ENCODE data around the gene TNFAIP8L1. TPM values are rescaled to one million over a fixed set of nuclear protein-coding genes. Genes with fewer than 3 reads are reported as not detected.

TNFAIP8L1 gene
- total and polyA plus RNA-seq, 2 experiments from 2014 or later, result 5.1 to 18.1 TPM

GRCh38 chr19:4657835-4658234 is 18.5 kb downstream of the TNFAIP8L1 start:
- TF ChIP-seq CTCF (IDR thresholded peaks at IDR 0.05; ENCODE audit: low read depth, low read length), result no peak
- H3K36me3 ChIP-seq, result peaks cover 12% of the 10 kb centered on the region

GRCh38 chr19:4660181-4660791 is 21.0 kb downstream of the TNFAIP8L1 start:
- no peak overlapping the region for H3K27ac ChIP-seq
- H3K4me3 ChIP-seq, result no peak overlapping the region
- no peaks in the 10 kb centered on the region for H3K4me1 ChIP-seq (ENCODE audit: low read depth)
- H3K36me3 ChIP-seq, result peaks cover 12% of the 10 kb centered on the region
- peak; percentile 18 for TF ChIP-seq CTCF (IDR thresholded peaks at IDR 0.05; ENCODE audit: low read depth, low read length)
- DNase-seq (ENCODE audit: low read depth in 1 of 2, low spot score in 1 of 2), result peak in 1 of 2 donors; percentile 41
- H3K9me3 ChIP-seq (ENCODE audit: low read depth), result no peaks in the 10 kb centered on the region
- H3K27me3 ChIP-seq, result no peaks in the 10 kb centered on the region

More at GRCh38 chr19:4657835-4658234, 18.5 kb downstream of the TNFAIP8L1 start:
- H3K4me3 ChIP-seq, result no peak overlapping the region
- DNase-seq (ENCODE audit: low read depth in 1 of 2, low spot score in 1 of 2), result no peak
- H3K27ac ChIP-seq, result no peak overlapping the region
- peaks cover 6% of the 10 kb centered on the region for H3K4me1 ChIP-seq (ENCODE audit: low read depth)
- H3K9me3 ChIP-seq (ENCODE audit: low read depth), result no peaks in the 10 kb centered on the region
- H3K27me3 ChIP-seq, result no peaks in the 10 kb centered on the region

DNA sequence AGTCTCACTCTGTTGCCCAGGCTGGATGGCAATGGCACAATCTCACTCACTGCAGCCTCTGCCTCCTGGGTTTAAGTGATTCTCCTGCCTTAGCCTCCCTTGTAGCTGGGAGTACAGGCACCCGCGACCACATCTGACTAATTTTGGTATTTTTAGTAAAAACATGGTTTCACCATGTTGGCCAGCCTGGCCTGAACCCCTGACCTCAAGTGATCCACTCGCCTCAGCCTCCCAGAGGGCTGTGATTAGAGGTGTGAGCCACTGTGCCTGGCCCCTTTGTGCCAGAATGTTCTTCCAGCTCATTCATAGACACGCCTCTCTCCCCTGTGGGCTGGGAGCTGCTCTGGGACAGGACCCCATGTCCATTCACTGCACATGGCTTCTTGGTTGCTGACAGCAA is 21.7 kb downstream of the TNFAIP8L1 start:
- no peak for TF ChIP-seq CTCF (IDR thresholded peaks at IDR 0.05; ENCODE audit: low read depth, low read length)
- no peaks in the 10 kb centered on the region for H3K27me3 ChIP-seq
- H3K27ac ChIP-seq, result no peak overlapping the region
- no peak for DNase-seq (ENCODE audit: low read depth in 1 of 2, low spot score in 1 of 2)
- H3K36me3 ChIP-seq, result peaks cover 12% of the 10 kb centered on the region
- no peaks in the 10 kb centered on the region for H3K9me3 ChIP-seq (ENCODE audit: low read depth)
- H3K4me1 ChIP-seq (ENCODE audit: low read depth), result no peaks in the 10 kb centered on the region
- H3K4me3 ChIP-seq, result no peak overlapping the region

GRCh38 chr19:4662020-4662695 is 22.8 kb downstream of the TNFAIP8L1 start:
- peaks cover 12% of the 10 kb centered on the region for H3K36me3 ChIP-seq
- TF ChIP-seq CTCF (IDR thresholded peaks at IDR 0.05; ENCODE audit: low read depth, low read length), result no peak
- no peak overlapping the region for H3K27ac ChIP-seq
- H3K4me3 ChIP-seq, result no peak overlapping the region
- no peaks in the 10 kb centered on the region for H3K9me3 ChIP-seq (ENCODE audit: low read depth)
- H3K27me3 ChIP-seq, result no peaks in the 10 kb centered on the region
- no peaks in the 10 kb centered on the region for H3K4me1 ChIP-seq (ENCODE audit: low read depth)
- DNase-seq (ENCODE audit: low read depth in 1 of 2, low spot score in 1 of 2), result no peak

GRCh38 chr19:4662812-4663211 is 23.5 kb downstream of the TNFAIP8L1 start:
- H3K4me3 ChIP-seq, result no peak overlapping the region
- no peak for DNase-seq (ENCODE audit: low read depth in 1 of 2, low spot score in 1 of 2)
- no peaks in the 10 kb centered on the region for H3K9me3 ChIP-seq (ENCODE audit: low read depth)
- no peaks in the 10 kb centered on the region for H3K27me3 ChIP-seq
- H3K27ac ChIP-seq, result no peak overlapping the region
- H3K4me1 ChIP-seq (ENCODE audit: low read depth), result no peaks in the 10 kb centered on the region
- no peak for TF ChIP-seq CTCF (IDR thresholded peaks at IDR 0.05; ENCODE audit: low read depth, low read length)
- H3K36me3 ChIP-seq, result peaks cover 12% of the 10 kb centered on the region
